NCI-H82 treated with DMSO at 0.1 percent for 48 hours (cell line): ENCODE results near the gene GSN.

Experiments
- DNase-seq: peaks from one replicate; lab custom pipeline; 2025; ENCODE audit not compliant: unreplicated experiment; lab: John Stamatoyannopoulos, UW

The GSN gene

GRCh38 chr9:121302341-121302740 lies 34.4 kb downstream of the GSN start:
- no peak for DNase-seq

- no peak for DNase-seq
Observed at GRCh38 chr9:121302786-121303185, 34.8 kb downstream of the GSN start.

GRCh38 chr9:121303456-121304451 lies 35.8 kb downstream of the GSN start:
- no peak for DNase-seq

GRCh38 chr9:121304707-121305106 lies 36.7 kb downstream of the GSN start:
- DNase-seq = no peak

- DNase-seq = no peak
Observed at GRCh38 chr9:121305269-121305994, 37.5 kb downstream of the GSN start.

GRCh38 chr9:121307976-121308375 lies 40.0 kb downstream of the GSN start:
- DNase-seq = no peak

GRCh38 chr9:121308765-121309164 lies 40.8 kb downstream of the GSN start:
- no peak for DNase-seq

- DNase-seq = no peak
Observed at GRCh38 chr9:121309171-121309570, 41.2 kb downstream of the GSN start.

- DNase-seq = no peak
Observed at GRCh38 chr9:121309833-121310425, 42.0 kb downstream of the GSN start.

GRCh38 chr9:121310571-121310970 lies 42.6 kb downstream of the GSN start:
- no peak for DNase-seq

- DNase-seq = no peak
Observed at GRCh38 chr9:121312169-121312568, 44.2 kb downstream of the GSN start.

- DNase-seq = no peak
Observed at GRCh38 chr9:121313458-121314152, 45.6 kb downstream of the GSN start.

- DNase-seq = no peak
Observed at GRCh38 chr9:121316378-121316777, 48.4 kb downstream of the GSN start.

- DNase-seq = no peak
Observed at GRCh38 chr9:121316852-121317373, 49.0 kb downstream of the GSN start.

GRCh38 chr9:121317737-121318630 lies 50.0 kb downstream of the GSN start:
- DNase-seq = no peak

- DNase-seq = no peak
Observed at GRCh38 chr9:121318631-121319382, 50.8 kb downstream of the GSN start.

GRCh38 chr9:121319383-121319780 lies 51.4 kb downstream of the GSN start:
- DNase-seq = no peak

GRCh38 chr9:121321016-121321503 lies 53.1 kb downstream of the GSN start:
- DNase-seq = no peak
